ENCODE measurements around the gene ENGASE. TPM values are rescaled to one million over a fixed set of nuclear protein-coding genes. Genes with fewer than 3 reads are reported as not detected.

Gene ENGASE
- total RNA-seq, 1 donor from 2014 or later = 11.2 TPM

GRCh38 chr17:79113699-79114457, 39.3 kb downstream of the ENGASE start:
- no peak for DNase-seq (ENCODE audit: low read depth, low spot score)

GRCh38 chr17:79114458-79115301, 40.1 kb downstream of the ENGASE start:
- no peak for DNase-seq (ENCODE audit: low read depth, low spot score)

GRCh38 chr17:79115487-79115886, 40.9 kb downstream of the ENGASE start:
- DNase-seq (ENCODE audit: low read depth, low spot score) = no peak

GRCh38 chr17:79116575-79117368, 42.1 kb downstream of the ENGASE start:
- DNase-seq (ENCODE audit: low read depth, low spot score) = no peak

- no peak for DNase-seq (ENCODE audit: low read depth, low spot score)
Measured at GRCh38 chr17:79117905-79118487, 43.4 kb downstream of the ENGASE start.

- DNase-seq (ENCODE audit: low read depth, low spot score) = no peak
Measured at GRCh38 chr17:79118924-79119323, 44.3 kb downstream of the ENGASE start.

- no peak for DNase-seq (ENCODE audit: low read depth, low spot score)
Measured at GRCh38 chr17:79120259-79120658, 45.6 kb downstream of the ENGASE start.

GRCh38 chr17:79123988-79124387, 49.4 kb downstream of the ENGASE start:
- no peak for DNase-seq (ENCODE audit: low read depth, low spot score)

GRCh38 chr17:79124513-79125209, 50.0 kb downstream of the ENGASE start:
- no peak for DNase-seq (ENCODE audit: low read depth, low spot score)

- no peak for DNase-seq (ENCODE audit: low read depth, low spot score)
Measured at GRCh38 chr17:79125503-79125902, 50.9 kb downstream of the ENGASE start.

GRCh38 chr17:79126139-79126538, 51.5 kb downstream of the ENGASE start:
- no peak for DNase-seq (ENCODE audit: low read depth, low spot score)

- DNase-seq (ENCODE audit: low read depth, low spot score) = no peak
Measured at GRCh38 chr17:79127534-79128135, 53.0 kb downstream of the ENGASE start.

- no peak for DNase-seq (ENCODE audit: low read depth, low spot score)
Measured at GRCh38 chr17:79129523-79129922, 54.9 kb downstream of the ENGASE start.

- DNase-seq (ENCODE audit: low read depth, low spot score) = no peak
Measured at GRCh38 chr17:79130536-79131273, 56.1 kb downstream of the ENGASE start.

GRCh38 chr17:79131274-79131635, 56.6 kb downstream of the ENGASE start:
- DNase-seq (ENCODE audit: low read depth, low spot score) = no peak

- no peak for DNase-seq (ENCODE audit: low read depth, low spot score)
Measured at GRCh38 chr17:79131701-79132100, 57.1 kb downstream of the ENGASE start.

- DNase-seq (ENCODE audit: low read depth, low spot score) = no peak
Measured at GRCh38 chr17:79132271-79133064, 57.8 kb downstream of the ENGASE start.

- DNase-seq (ENCODE audit: low read depth, low spot score) = no peak
Measured at GRCh38 chr17:79133214-79133613, 58.6 kb downstream of the ENGASE start.

GRCh38 chr17:79133985-79134384, 59.4 kb downstream of the ENGASE start:
- no peak for DNase-seq (ENCODE audit: low read depth, low spot score)
